GM23248 (cell line): ENCODE measurements around the gene KDM6A. TPM values are rescaled to one million over a fixed set of nuclear protein-coding genes. Genes with fewer than 3 reads are reported as not detected.

Experiments
- DNase-seq: peaks from one replicate; pipeline ENCODE4 v3.0.0-alpha.2; 2015
- H2AFZ ChIP-seq: fragments of 200-600 bp; sonication (generic); 2 replicates; pipeline ENCODE4 v1.6.1; 2016; ENCODE audit warnings: antibody characterized with exemption
- H3F3A ChIP-seq: fragments of 200-600 bp; sonication (generic); 2 replicates; pipeline ENCODE4 v1.6.1; 2016; ENCODE audit warnings: mild to moderate bottlenecking, antibody characterized with exemption, mixed run types; ENCODE audit not compliant: insufficient read depth
- H3K27ac ChIP-seq: fragments of 200-600 bp; sonication (generic); 2 replicates; pipeline ENCODE4 v1.5.1; 2016; ENCODE audit warnings: mild to moderate bottlenecking
- H3K27me3 ChIP-seq: fragments of 200-600 bp; sonication (generic); replicated peaks from 2 replicates; pipeline ENCODE4 v1.6.1; 2016; ENCODE audit warnings: mild to moderate bottlenecking; ENCODE audit not compliant: insufficient read depth
- H3K36me3 ChIP-seq: fragments of 200-600 bp; sonication (generic); 2 replicates; pipeline ENCODE4 v1.6.1; 2016; ENCODE audit warnings: low read depth, mild to moderate bottlenecking
- H3K4me1 ChIP-seq: fragments of 200-600 bp; sonication (generic); 2 replicates; pipeline ENCODE4 v1.6.1; 2016; ENCODE audit warnings: mild to moderate bottlenecking; ENCODE audit not compliant: insufficient read depth
- H3K4me2 ChIP-seq: fragments of 200-600 bp; sonication (generic); one replicate; pipeline ENCODE4 v1.6.1; 2016; ENCODE audit warnings: mild to moderate bottlenecking; ENCODE audit not compliant: unreplicated experiment
- H3K4me3 ChIP-seq: fragments of 200-600 bp; sonication (generic); 2 replicates; pipeline ENCODE4 v1.5.1; 2016; ENCODE audit warnings: mild to moderate bottlenecking
- H3K79me2 ChIP-seq: fragments of 200-600 bp; sonication (generic); 2 replicates; pipeline ENCODE4 v1.6.1; 2016; ENCODE audit warnings: mild to moderate bottlenecking; ENCODE audit not compliant: insufficient read depth
- H3K9ac ChIP-seq: fragments of 200-600 bp; sonication (generic); 2 replicates; pipeline ENCODE4 v1.6.1; 2016; ENCODE audit warnings: mild to moderate bottlenecking
- H3K9me2 ChIP-seq: fragments of 200-600 bp; sonication (generic); 2 replicates; pipeline ENCODE4 v1.6.1; 2016; ENCODE audit warnings: mixed run types, mild to moderate bottlenecking, moderate library complexity; ENCODE audit not compliant: insufficient read depth
- H3K9me3 ChIP-seq: fragments of 200-600 bp; sonication (generic); one replicate; pipeline ENCODE4 v1.6.1; 2017; ENCODE audit warnings: low read depth
- H4K20me1 ChIP-seq: fragments of 200-600 bp; sonication (generic); 2 replicates; pipeline ENCODE4 v1.6.0; 2016; ENCODE audit not compliant: insufficient read depth
- EZH2 ChIP-seq: fragments of 200-600 bp; sonication (generic); IDR thresholded peaks from 2 replicates; pipeline ENCODE4 v1.6.1; 2018; ENCODE audit warnings: antibody characterized with exemption, mild to moderate bottlenecking; ENCODE audit not compliant: insufficient read depth, poor library complexity, severe bottlenecking
- EZH2phosphoT487 ChIP-seq: fragments of 200-600 bp; sonication (generic); IDR thresholded peaks from 2 replicates; pipeline ENCODE4 v1.6.1; 2018; ENCODE audit warnings: antibody characterized with exemption, moderate library complexity, mild to moderate bottlenecking, low read depth; ENCODE audit not compliant: insufficient read depth
- WGBS, 2 experiments: methylation state at CpG; one replicate each; pipeline ENCODE4 v1.1.6; 2015 to 2017; ENCODE audit warnings: low lambda C conversion rate in 2 of 2, low coverage in 1 of 2; ENCODE audit errors: missing lambda C conversion rate in 2 of 2; 5-methylcytosine and 5-hydroxymethylcytosine counted together
- in situ Hi-C: fragments of 300-500 bp; cut with MboI; formaldehyde crosslinking; loops from 2 replicates; pipeline ENCODE4 v1.15.0; 2020
- polyA plus RNA-seq: library from polyadenylated mRNA; unstranded; fragments of >200 nt; fragmentation: Nextera tagmentation; extraction: Ambion mirVana; gene quantifications from 2 replicates; pipeline ENCODE4 v1.2.1, GENCODE V29; 2016
- total RNA-seq: library from RNA; depleted of rRNA; stranded (reverse); fragments of >200 nt; shearing (Covaris generic); gene quantifications from 2 replicates; pipeline ENCODE4 v1.2.3, GENCODE V29; 2014

The KDM6A gene
- total and polyA plus RNA-seq, 2 experiments from 2014 or later, result 5.8 to 12.0 TPM

DNA sequence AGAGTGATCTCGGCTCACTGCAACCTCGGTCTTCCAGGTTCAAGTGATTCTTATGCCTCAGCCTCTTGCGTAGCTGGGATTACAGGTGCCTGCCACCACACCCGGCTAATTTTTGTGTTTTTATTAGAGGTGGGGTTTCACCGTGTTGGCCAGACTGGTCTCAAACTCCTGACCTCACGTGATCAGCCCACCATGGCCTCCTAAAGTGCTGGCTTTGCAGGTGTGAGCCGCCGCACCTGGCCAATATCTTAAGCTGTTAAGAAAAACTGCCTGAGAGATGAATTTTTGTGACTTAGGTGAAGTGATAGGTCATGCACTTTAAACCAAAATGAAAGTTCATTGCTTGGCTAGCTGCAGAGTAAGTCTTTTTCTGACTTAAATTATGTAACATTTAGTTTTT lies 5.8 kb downstream of the KDM6A start:
- no peak overlapping the region for H3K9ac ChIP-seq
- no peak overlapping the region for H3K27ac ChIP-seq
- no peaks in the 10 kb centered on the region for H3K9me3 ChIP-seq
- 0 out of 2 replicates have a peak, but pooled peaks cover 4% of the 10 kb centered on the region for H4K20me1 ChIP-seq
- no peak overlapping the region for H2AFZ ChIP-seq
- no peak for DNase-seq
- no peak overlapping the region for H3K4me2 ChIP-seq
- H3K4me1 ChIP-seq, result peaks cover 5% of the 10 kb centered on the region; the same call in 1 of the 2 replicates
- H3K27me3 ChIP-seq, result no peaks in the 10 kb centered on the region
- TF ChIP-seq EZH2, result no peak
- TF ChIP-seq EZH2phosphoT487, result no peak
- no peaks in the 10 kb centered on the region for H3K9me2 ChIP-seq
- H3F3A ChIP-seq, result 0 out of 2 replicates have a peak, but pooled peaks cover 9% of the 10 kb centered on the region
- in situ Hi-C loops, result no loop called here
- H3K79me2 ChIP-seq, result peaks cover 98% of the 10 kb centered on the region
- WGBS, 2 experiments, result 75 to 76% methylated on average over 8 of the region's 8 CpGs
- no peak overlapping the region for H3K4me3 ChIP-seq
- H3K36me3 ChIP-seq, result no peaks in the 10 kb centered on the region; the same call in 1 of the 2 replicates

DNA sequence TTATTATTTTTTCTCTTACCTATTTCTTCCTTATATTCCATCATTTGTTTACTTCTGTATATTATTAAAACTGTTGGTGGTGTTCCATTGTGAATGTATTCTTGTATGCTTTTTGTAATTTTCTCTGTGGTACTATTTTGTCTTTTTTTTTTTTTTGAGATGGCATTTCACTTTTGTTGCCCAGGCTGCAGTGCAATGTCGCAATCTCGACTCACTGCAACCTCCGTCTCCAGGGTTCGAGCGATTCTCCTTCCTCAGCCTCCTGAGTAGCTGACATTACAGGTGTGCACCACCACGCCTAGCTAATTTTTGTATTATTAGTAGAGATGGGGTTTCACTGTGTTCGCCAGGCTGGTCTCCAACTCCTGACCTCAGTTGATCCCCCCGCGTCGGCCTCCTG lies 8.6 kb downstream of the KDM6A start:
- H3F3A ChIP-seq, result no peaks in the 10 kb centered on the region
- DNase-seq, result no peak
- no peaks in the 10 kb centered on the region for H3K9me2 ChIP-seq
- H3K4me1 ChIP-seq, result peaks cover 5% of the 10 kb centered on the region; the same call in 1 of the 2 replicates
- H2AFZ ChIP-seq, result no peak overlapping the region
- TF ChIP-seq EZH2 (no peak), EZH2phosphoT487 (no peak)
- H3K27me3 ChIP-seq, result no peaks in the 10 kb centered on the region
- H3K36me3 ChIP-seq, result no peaks in the 10 kb centered on the region; the same call in 1 of the 2 replicates
- 98 to 99% methylated on average over 7 to 10 of the region's 10 CpGs for WGBS, 2 experiments
- H3K4me2 ChIP-seq, result no peak overlapping the region
- in situ Hi-C loops, result no loop called here
- no peak overlapping the region for H3K4me3 ChIP-seq
- 0 out of 2 replicates have a peak, but pooled peaks cover 4% of the 10 kb centered on the region for H4K20me1 ChIP-seq
- H3K9me3 ChIP-seq, result no peaks in the 10 kb centered on the region
- H3K79me2 ChIP-seq, result peaks cover 100% of the 10 kb centered on the region
- no peak overlapping the region for H3K27ac ChIP-seq
- H3K9ac ChIP-seq, result no peak overlapping the region

DNA sequence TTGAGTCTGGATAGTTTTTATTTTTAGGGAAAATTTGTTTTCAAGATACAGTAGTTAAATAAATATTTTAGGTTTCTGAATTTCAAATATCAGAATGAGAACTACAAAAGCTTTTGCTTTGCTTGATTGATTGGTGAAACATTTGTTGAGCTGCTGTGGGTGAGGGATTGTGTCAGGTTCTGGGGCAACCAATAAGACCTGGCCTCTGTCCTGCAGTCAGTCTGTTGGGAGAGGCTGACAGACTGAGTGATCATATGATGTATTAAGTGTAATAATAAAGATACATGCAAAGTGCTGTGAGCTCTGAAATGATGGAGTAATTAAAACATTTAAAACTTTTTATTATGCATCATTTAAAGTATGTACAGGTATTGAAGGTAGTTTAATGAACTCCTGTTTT lies 9.6 kb downstream of the KDM6A start:
- H3K27ac ChIP-seq, result no peak overlapping the region

DNA sequence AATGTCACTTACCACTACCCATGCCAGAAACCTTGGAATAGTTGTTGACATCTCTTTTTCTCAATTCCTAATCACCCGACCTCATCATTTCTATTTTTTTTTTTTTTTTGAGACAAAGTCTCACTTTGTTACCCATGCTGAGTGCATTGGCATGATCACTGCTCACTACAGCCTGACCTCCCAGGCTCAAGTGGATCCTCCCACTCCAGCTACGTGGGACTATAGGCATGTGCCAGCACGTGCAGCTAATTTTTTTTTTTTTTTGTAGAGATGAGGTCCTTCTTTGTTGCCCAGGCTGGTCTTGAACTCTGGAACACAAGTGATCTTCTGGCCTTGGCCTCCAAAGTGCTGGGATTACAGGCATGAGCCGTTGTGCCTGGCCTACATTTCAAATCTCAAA lies 12.0 kb downstream of the KDM6A start:
- no peaks in the 10 kb centered on the region for H4K20me1 ChIP-seq
- no peaks in the 10 kb centered on the region for H3K9me2 ChIP-seq
- H3K27ac ChIP-seq, result no peak overlapping the region
- H3K27me3 ChIP-seq, result no peaks in the 10 kb centered on the region
- WGBS, 2 experiments, result 49 to 53% methylated on average over 3 to 4 of the region's 4 CpGs
- H3K4me2 ChIP-seq, result no peak overlapping the region
- H2AFZ ChIP-seq, result no peak overlapping the region
- H3K9ac ChIP-seq, result no peak overlapping the region
- H3K79me2 ChIP-seq, result peaks cover 100% of the 10 kb centered on the region
- no peak overlapping the region for H3K4me3 ChIP-seq
- DNase-seq, result no peak
- in situ Hi-C loops, result no loop called here
- no peaks in the 10 kb centered on the region for H3K4me1 ChIP-seq
- no peaks in the 10 kb centered on the region for H3K36me3 ChIP-seq
- H3F3A ChIP-seq, result no peaks in the 10 kb centered on the region
- TF ChIP-seq EZH2phosphoT487 (no peak), EZH2 (no peak)
- H3K9me3 ChIP-seq, result no peaks in the 10 kb centered on the region

More for the DNA sequence above, 9.6 kb downstream of the KDM6A start:
- Histone ChIP-seq H2AFZ (no peak overlapping the region), H3K79me2 (peaks cover 100% of the 10 kb centered on the region), H3K4me3 (no peak overlapping the region), H3K4me1 (no peaks in the 10 kb centered on the region), H3K4me2 (no peak overlapping the region), H3K36me3 (no peaks in the 10 kb centered on the region), H3K9ac (no peak overlapping the region), H3K9me2 (no peaks in the 10 kb centered on the region), H3K27me3 (no peaks in the 10 kb centered on the region), H4K20me1 (no peaks in the 10 kb centered on the region), H3F3A (no peaks in the 10 kb centered on the region), H3K9me3 (no peaks in the 10 kb centered on the region)
- in situ Hi-C loops, result no loop called here
- DNase-seq, result no peak
- TF ChIP-seq EZH2 (no peak), EZH2phosphoT487 (no peak)

DNA sequence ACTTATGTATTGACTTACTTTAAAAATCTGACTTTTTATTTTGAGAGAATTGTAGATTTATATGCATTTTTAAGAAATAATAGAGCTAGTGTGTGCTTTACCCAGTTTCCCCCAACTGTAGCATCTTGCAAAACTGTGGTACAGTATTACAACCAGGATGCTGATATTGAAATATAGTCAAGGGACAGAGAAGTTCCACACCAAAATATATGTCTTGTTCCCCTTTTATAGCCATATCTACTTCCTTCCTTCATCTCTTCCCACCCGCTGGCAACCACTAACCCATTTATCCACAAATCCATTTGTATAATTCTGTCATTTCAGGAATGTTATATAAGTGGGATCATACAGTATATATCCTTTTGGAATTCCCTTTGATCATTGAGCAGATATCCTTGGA lies 16.8 kb downstream of the KDM6A start:
- Histone ChIP-seq H3K4me2 (no peak overlapping the region), H3K79me2 (peaks cover 100% of the 10 kb centered on the region), H3K9me2 (no peaks in the 10 kb centered on the region), H3K27me3 (no peaks in the 10 kb centered on the region), H3K9ac (no peak overlapping the region), H3K4me3 (no peak overlapping the region), H2AFZ (no peak overlapping the region), H3F3A (no peaks in the 10 kb centered on the region), H3K9me3 (no peaks in the 10 kb centered on the region), H3K27ac (no peak overlapping the region), H3K36me3 (no peaks in the 10 kb centered on the region), H4K20me1 (no peaks in the 10 kb centered on the region; the same call in 1 of the 2 replicates), H3K4me1 (no peaks in the 10 kb centered on the region)
- whole genome bisulfite sequencing, 2 experiments, result 100% methylated on average over 1 of the region's 1 CpG; no CpG with 5 or more reads in 1 of the 2 experiments
- in situ Hi-C loops, result no loop called here
- DNase-seq, result no peak
- TF ChIP-seq EZH2 (no peak), EZH2phosphoT487 (no peak)
